Inflammatory macrophage treated with lipopolysaccharide for 1 hour (primary cell): Measurements from ENCODE around the gene TNFSF13.
"Not testable (repeated sequence)": the region's sequence is repeated elsewhere in the genome, so short reads cannot be mapped to it uniquely, and the experiment has no call there.

Source experiments
- DNase-seq, 2 donors: peaks; one replicate each; pipeline ENCODE4 v3.0.0-alpha.2; 2020 to 2022

TNFSF13 gene

GRCh38 chr17:7592422-7593021 is 34.0 kb downstream of the TNFSF13 start:
- no peak for DNase-seq

GRCh38 chr17:7593296-7593695 is 34.7 kb downstream of the TNFSF13 start:
- no peak for DNase-seq

GRCh38 chr17:7597561-7597960 is 39.0 kb downstream of the TNFSF13 start:
- DNase-seq: not testable (repeated sequence)

- DNase-seq: no peak
These were observed 47.7 kb downstream of the TNFSF13 start for GRCh38 chr17:7606280-7606679.

- DNase-seq: no peak
These were observed 52.1 kb downstream of the TNFSF13 start for GRCh38 chr17:7610641-7611040.
